ENCODE data around the gene SORCS2. TPM values are rescaled to one million over a fixed set of nuclear protein-coding genes. Genes with fewer than 3 reads are reported as not detected.

Gene SORCS2
- total RNA-seq, 1 donor from 2014 or later = not detected

DNA sequence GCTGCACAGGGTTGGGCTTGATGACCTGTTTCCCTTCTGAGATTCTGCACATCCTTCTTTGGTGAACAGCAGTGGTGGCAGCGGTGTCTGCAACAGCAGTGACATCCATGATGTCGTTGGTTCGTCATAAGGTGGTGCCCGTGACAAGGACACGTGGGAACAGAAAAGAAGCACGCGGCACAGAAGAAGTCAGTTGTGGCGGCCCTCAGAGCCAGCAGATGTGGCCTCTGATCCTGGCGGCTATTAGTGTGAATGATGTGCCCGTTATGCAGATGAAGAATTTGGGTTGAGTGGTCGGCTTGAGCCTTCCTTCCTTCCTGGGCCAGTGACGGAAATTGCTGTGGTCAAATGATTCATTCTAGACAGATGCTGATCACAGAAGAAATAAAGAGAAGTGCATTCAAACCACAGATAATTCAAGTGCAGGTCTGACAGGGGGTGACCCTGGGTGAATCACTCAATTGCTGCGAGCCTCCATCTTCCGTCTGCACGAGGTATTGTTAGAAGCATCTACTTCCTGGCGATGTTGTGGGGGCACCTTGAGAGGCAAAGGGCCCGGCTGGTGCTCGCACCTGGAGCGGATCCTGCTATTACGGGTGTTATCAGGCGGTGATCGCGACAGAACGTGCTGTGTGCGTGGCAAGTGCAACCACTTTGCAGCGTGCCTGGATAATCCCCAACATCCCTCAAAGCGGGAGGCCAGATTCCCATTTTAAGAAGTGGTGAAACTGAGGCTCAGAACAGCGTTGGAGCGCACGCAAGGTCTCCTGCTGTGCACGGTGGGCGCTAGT is 457.6 kb downstream of the SORCS2 start:
- Mint-ChIP-seq H3K27me3 (peaks cover 17% of the 10 kb centered on the region), H3K9me3 (no peaks in the 10 kb centered on the region), H3K4me3 (peak overlapping the region; percentile 8), H3K36me3 (ENCODE audit: low read depth) (no peaks in the 10 kb centered on the region), H3K27ac (no peak overlapping the region), H3K4me1 (peaks cover 14% of the 10 kb centered on the region)
- ATAC-seq (ENCODE audit: low read depth) (no peak), DNase-seq (no peak)
- intact Hi-C loops (cut with micrococcal nuclease) = no loop called here
- TF ChIP-seq, protein P1, sequence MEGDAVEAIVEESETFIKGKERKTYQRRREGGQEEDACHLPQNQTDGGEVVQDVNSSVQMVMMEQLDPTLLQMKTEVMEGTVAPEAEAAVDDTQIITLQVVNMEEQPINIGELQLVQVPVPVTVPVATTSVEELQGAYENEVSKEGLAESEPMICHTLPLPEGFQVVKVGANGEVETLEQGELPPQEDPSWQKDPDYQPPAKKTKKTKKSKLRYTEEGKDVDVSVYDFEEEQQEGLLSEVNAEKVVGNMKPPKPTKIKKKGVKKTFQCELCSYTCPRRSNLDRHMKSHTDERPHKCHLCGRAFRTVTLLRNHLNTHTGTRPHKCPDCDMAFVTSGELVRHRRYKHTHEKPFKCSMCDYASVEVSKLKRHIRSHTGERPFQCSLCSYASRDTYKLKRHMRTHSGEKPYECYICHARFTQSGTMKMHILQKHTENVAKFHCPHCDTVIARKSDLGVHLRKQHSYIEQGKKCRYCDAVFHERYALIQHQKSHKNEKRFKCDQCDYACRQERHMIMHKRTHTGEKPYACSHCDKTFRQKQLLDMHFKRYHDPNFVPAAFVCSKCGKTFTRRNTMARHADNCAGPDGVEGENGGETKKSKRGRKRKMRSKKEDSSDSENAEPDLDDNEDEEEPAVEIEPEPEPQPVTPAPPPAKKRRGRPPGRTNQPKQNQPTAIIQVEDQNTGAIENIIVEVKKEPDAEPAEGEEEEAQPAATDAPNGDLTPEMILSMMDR (IDR thresholded peaks at IDR 0.05) = no peak
- CTCF ChIA-PET = no interaction called here
- POLR2A ChIA-PET = no interaction called here

GRCh38 chr4:7650606-7651385 is 458.5 kb downstream of the SORCS2 start:
- H3K27ac Mint-ChIP-seq = no peak overlapping the region
- no peaks in the 10 kb centered on the region for H3K9me3 Mint-ChIP-seq
- POLR2A ChIA-PET = no interaction called here
- no peak for ATAC-seq (ENCODE audit: low read depth)
- no peaks in the 10 kb centered on the region for H3K36me3 Mint-ChIP-seq (ENCODE audit: low read depth)
- H3K27me3 Mint-ChIP-seq = peaks cover 20% of the 10 kb centered on the region
- TF ChIP-seq, protein P1 (IDR thresholded peaks at IDR 0.05) = no peak
- intact Hi-C loops (cut with micrococcal nuclease) = no loop called here
- CTCF ChIA-PET = no interaction called here
- peaks cover 14% of the 10 kb centered on the region for H3K4me1 Mint-ChIP-seq
- no peak overlapping the region for H3K4me3 Mint-ChIP-seq
- DNase-seq = no peak

- Mint-ChIP-seq H3K4me1 (peaks cover 14% of the 10 kb centered on the region), H3K27me3 (peaks cover 20% of the 10 kb centered on the region)
- no peak for DNase-seq
Observed at GRCh38 chr4:7651461-7651921, 459.2 kb downstream of the SORCS2 start.

GRCh38 chr4:7652006-7652405 is 459.7 kb downstream of the SORCS2 start:
- intact Hi-C loops (cut with micrococcal nuclease) = no loop called here
- no peak overlapping the region for H3K27ac Mint-ChIP-seq
- TF ChIP-seq, protein P1 (IDR thresholded peaks at IDR 0.05) = no peak
- H3K9me3 Mint-ChIP-seq = no peaks in the 10 kb centered on the region
- no peaks in the 10 kb centered on the region for H3K36me3 Mint-ChIP-seq (ENCODE audit: low read depth)
- no peak overlapping the region for H3K4me3 Mint-ChIP-seq
- peaks cover 14% of the 10 kb centered on the region for H3K4me1 Mint-ChIP-seq
- ChIA-PET POLR2A (no interaction called here), CTCF (no interaction called here)
- H3K27me3 Mint-ChIP-seq = peaks cover 17% of the 10 kb centered on the region
- DNase-seq (no peak), ATAC-seq (ENCODE audit: low read depth) (no peak)

More at GRCh38 chr4:7651461-7651921, 459.2 kb downstream of the SORCS2 start:
- no peak for ATAC-seq (ENCODE audit: low read depth)
- ChIA-PET CTCF (no interaction called here), POLR2A (no interaction called here)
- TF ChIP-seq, protein P1 (IDR thresholded peaks at IDR 0.05) = no peak
- no peak overlapping the region for H3K27ac Mint-ChIP-seq
- intact Hi-C loops (cut with micrococcal nuclease) = no loop called here
- no peaks in the 10 kb centered on the region for H3K9me3 Mint-ChIP-seq
- H3K4me3 Mint-ChIP-seq = no peak overlapping the region
- H3K36me3 Mint-ChIP-seq (ENCODE audit: low read depth) = no peaks in the 10 kb centered on the region

GRCh38 chr4:7652451-7652881 is 460.1 kb downstream of the SORCS2 start:
- ATAC-seq (ENCODE audit: low read depth) = no peak
- no peak overlapping the region for H3K4me3 Mint-ChIP-seq
- no peaks in the 10 kb centered on the region for H3K36me3 Mint-ChIP-seq (ENCODE audit: low read depth)
- ChIA-PET POLR2A (no interaction called here), CTCF (no interaction called here)
- no peak for DNase-seq
- intact Hi-C loops (cut with micrococcal nuclease) = no loop called here
- no peaks in the 10 kb centered on the region for H3K9me3 Mint-ChIP-seq
- no peak overlapping the region for H3K27ac Mint-ChIP-seq
- TF ChIP-seq, protein P1 (IDR thresholded peaks at IDR 0.05) = no peak
- peaks cover 15% of the 10 kb centered on the region for H3K27me3 Mint-ChIP-seq
- peaks cover 14% of the 10 kb centered on the region for H3K4me1 Mint-ChIP-seq

Measured in activated B cell treated with CpG ODN at 0.5 μM for 24 hours (primary cell).